HTERT RPE-1 (cell line): Measurements from ENCODE around the gene LPP.

ENCODE experiments used
- in situ Hi-C: fragments of 300-500 bp; cut with MboI; formaldehyde crosslinking; loops from 4 replicates; pipeline ENCODE4 v1.14.3; 2020; ENCODE audit warnings: low sequenced_read_pairs

Gene LPP

DNA sequence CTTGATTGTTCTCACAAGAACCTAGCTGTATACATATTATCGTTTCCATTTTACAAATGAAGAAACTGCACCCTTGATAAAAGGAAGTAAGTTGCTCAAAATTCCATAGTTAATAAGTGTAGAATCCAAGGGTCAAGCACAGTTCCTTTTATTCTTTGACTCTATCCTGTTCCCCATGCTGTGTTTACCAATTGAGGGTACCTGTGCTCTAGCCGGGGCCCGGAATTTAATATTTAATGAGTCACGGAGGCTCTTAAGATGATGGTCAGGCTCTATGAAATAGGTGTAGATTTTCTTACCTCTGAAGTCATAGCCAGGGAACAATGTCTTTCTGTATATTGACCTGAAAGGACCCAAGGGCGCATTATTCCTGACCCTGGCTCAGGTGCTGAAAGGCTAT is 65.2 kb downstream of the LPP start:
- in situ Hi-C loops: no loop called here

DNA sequence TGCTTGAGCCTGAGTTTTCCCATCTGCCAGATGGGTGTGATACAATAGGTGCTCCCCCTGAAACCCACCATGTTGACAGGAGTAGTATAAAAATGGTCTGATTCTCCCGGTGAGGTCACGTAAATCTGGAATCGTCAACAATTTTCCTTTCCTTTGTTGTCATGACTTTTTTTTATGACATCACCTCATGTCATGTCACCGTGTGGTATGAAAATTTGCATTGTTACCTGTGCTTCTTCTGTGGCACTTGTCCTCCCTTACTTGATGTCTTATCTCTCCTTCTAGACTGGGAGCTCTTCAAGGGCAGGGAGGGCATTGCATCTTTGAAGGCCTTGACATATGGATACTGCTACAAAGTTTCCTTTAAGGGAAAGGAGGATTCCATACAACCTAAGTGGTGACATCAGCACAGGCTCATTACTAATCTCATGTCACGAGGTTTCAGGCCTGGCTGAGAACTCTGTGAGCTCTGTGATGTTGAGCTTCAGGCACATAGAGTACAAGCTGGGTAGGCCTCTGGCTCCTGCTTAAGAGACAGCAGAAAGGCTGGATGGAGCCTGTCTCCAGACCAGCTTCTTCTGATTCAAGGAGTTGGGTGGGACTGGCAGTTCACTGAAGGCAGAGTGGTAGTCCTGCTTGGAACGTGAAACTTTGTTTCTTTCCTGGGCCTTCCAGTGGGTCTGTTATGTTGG is 66.3 kb downstream of the LPP start:
- in situ Hi-C loops: no loop called here

DNA sequence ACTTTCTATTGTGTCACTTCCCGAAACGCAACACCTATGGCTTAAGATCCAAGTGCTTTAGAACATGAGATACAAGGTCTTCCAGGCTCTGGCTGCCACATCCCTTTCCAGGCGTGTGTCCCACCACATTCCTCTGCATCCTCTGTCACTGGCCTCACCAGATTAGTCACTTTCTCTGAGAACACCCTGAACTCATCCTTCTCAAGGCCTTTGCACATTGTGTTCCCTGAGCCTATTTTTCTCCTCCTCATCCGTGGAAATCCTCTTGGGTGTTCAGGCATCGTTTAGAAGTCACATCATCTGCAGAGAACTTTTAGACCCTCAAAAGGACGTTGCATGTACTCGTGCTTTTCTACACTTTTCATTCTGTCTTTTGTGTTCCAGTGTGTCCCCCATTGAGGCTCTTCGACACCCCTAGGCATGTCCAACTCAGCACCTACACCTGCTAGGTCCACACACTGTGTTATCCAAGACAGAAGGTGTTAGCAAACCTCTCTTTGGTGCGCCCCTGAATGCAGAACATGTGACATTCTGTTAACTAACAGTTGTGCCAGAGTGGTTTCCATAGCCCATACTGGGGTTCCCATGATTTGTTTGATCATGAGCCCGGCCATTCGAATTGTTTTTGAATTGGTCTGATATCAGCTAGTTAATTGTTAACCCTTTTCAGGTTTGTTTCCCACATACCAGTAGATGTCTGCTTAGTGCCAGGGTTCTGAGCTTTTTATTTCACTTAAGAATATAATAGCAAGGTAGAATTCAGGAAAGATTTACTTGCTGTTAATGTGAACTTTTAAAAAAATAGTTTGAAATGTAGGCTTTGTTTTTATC is 67.2 kb downstream of the LPP start:
- in situ Hi-C loops: no loop called here

DNA sequence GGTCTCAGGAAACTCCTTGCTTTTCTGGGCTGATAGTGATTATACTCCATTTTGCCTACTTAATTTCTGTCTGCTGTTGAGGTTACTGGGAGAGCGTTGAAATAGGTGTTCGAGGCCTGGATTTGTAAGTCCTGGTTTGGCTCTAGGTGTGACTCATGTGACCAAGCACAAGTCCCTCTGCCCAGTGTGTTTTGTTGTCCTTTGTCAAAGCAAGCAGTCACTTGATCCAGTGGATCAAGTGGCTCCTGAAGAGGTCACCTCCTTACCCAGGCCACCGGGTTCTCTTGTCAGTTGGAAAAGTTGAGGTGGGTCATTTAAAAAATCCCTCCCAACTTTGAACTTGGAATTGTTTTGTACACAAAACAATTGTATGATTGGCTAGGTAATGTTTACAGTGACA is 70.0 kb downstream of the LPP start:
- in situ Hi-C loops: no loop called here

DNA sequence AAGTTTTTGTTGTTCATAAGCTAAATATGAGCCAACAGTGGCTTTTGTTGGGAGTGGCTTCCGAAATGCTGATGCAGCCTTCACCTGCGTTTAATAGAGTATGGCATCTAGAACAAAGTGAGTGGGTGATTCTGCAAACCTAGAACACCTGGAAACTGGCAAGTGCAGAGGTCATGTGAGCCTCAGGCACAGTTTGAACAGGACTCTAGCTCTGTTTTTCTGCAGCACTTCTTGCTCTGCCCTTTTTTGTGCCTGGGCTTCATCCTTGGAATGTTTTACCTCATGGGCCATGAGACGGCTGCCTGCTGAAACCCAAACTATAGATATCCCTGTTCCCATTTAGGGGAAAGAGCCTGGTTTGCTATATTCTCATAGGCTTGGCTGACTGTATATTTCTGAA is 73.5 kb downstream of the LPP start:
- in situ Hi-C loops: no loop called here

DNA sequence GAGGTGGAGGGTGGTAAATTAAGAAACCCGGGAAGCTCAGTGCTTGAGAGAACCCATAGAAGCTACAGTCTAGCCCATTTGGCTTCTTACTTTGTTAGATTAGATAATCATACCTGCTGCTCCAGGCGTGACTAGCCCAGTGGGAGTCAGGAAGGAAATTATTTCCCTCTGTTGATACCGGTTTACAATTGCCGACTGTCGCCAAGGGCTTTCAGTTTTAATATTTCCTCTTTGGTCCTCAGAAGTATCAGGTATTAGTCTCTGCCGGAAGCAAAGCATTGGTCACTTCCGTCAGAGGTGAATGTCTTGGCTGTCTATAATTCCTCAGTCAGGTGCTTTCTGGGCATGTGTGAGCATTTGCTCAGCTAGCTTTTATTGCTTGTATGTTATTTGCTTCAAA is 75.2 kb downstream of the LPP start:
- in situ Hi-C loops: no loop called here

DNA sequence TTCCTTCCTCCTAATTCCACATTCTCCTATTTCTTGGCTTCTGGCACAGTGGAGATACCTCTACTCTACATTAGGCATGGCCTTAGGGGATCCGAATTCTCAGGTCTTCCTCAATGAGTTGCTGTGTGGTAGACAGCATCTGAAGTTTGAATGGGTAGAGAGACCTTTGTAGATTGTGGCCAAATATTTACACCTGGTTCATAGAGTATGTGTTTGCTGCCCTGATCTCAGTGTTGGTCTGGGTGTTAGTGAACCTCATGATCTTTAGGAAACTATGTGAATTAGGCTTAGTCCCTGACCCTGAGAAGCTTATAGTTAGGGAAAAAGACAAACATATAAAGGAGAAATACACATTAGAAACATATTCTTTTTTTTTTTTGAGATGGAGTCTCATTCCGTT is 75.8 kb downstream of the LPP start:
- in situ Hi-C loops: no loop called here

DNA sequence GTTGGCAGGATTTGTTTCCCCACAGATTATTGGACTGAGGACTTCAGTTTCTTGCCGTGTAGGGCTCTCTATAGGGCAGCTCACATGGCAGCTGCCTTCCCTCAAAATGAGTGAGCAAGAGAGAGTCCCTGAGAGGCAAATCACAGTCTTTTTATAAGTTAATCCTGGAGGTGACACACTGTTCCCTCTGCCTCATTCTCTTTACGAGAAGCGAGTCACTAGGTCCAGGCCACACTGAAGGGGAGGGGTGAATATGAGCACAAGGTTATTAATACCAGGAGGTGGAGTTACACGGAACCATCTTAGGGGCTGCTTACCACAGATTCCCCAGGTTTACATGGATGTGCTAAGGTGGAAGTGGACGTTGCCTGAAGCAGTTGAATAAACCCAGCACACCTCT is 77.0 kb downstream of the LPP start:
- in situ Hi-C loops: no loop called here

DNA sequence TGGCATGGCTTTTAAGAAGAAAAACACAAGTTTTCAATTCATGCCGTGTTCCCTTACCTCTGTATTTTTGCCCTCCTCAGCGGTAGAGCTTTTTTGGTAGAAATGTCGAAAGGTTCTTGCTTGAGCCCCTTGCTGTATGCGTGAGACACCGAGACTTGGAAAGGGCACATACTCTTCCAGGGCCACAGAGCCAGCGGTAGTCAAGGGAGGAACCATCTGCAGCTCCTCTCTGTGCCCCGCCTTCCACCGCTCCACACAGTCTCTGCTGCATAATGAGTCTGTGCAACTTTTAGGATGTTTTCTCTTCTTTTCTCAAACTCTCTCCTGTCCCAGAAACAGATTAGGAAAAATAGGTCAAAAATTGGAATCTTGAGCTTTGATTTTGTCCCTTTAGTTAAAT is 77.5 kb downstream of the LPP start:
- in situ Hi-C loops: no loop called here

DNA sequence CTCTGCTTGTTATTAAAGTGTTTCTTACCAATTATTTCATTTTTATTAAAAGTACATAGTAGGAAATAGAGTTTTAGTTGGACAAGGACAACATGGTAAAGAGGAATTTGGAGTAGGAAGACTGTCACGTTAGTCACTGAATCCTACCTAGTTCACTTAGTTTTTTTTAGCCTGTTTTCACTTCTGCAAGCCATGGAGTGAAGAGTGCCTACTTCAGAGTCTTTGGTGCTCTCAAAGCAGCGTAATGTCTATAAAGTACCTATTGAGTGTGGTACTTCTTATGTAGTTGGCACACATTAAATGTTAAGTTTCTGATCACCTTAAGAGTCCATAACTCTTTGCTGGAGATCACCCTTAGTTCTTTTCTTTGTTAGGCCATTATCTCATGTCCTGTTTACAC is 78.7 kb downstream of the LPP start:
- in situ Hi-C loops: no loop called here

DNA sequence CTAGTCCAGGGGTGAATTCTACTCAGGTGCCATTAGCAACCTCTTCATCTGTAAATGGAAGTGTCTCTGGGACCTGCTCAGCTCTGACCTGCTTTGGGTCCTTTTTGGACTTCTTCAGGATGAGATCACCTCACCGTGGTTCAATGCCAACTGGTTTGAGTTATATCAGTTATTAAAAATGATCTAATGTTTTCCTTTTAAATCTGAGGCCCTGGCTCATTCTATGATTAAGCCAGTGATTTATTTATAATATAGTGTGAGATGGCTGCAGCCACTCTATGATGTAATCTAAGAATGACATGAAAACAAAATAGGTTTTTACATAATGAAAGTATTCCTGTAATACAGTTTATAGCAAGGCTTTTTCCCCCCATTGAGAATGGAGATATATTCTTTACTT is 79.4 kb downstream of the LPP start:
- in situ Hi-C loops: no loop called here

DNA sequence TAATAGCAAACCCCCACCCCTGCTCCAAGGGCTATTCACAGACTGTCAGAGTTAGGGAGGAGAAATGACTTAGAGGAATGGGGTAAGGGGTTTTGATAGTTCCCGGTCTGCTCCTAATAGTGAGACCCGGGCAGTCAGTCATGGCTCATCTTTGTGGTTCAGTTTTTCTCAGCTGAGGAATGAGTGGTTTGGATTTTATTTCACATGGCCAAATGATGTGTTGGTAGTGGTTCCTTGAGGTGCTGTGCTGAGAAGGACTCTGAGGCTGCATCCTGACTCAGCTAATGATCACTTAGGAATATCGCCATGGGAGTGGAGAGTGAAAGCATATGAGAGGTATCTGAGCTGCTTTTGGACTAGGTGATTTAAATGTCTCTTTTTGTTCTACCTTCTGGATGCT is 80.2 kb downstream of the LPP start:
- in situ Hi-C loops: no loop called here

DNA sequence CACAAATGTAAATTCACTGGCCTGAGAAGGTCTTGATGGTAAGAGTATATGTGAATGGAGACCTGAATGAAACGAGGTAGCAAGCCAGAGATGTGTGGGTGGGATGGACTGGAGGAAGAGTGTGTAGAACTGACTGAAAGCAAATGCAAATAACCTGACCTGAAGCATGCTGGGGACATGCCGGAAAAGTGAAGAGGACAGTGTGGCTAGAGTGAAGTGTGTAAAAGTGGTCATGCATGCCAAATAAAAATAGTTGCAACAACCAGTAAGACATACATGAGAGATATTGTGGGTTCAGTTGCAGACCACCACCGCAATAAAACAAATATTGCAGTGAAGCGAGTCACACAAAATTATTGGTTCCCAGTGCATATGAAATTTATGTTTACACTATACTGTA is 82.3 kb downstream of the LPP start:
- in situ Hi-C loops: no loop called here

DNA sequence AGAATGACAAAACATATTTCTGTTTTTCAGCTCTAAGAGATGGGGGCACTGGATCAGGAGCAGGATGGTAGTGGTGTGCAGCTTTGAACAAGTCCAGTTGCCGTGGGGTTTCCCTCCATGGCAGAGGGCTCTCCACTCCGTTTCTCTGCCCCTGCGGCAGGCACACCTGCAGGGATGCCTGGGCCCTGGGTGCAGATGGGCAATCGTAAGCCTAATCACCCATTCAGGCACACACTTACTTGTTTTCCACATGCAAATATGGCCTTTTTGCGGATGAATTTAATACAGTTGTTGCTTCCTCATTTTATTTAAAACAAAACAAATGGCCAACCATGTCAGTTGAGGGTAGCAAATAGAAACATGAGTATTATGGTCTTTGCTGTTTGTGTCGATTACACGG is 85.1 kb downstream of the LPP start:
- in situ Hi-C loops: no loop called here

DNA sequence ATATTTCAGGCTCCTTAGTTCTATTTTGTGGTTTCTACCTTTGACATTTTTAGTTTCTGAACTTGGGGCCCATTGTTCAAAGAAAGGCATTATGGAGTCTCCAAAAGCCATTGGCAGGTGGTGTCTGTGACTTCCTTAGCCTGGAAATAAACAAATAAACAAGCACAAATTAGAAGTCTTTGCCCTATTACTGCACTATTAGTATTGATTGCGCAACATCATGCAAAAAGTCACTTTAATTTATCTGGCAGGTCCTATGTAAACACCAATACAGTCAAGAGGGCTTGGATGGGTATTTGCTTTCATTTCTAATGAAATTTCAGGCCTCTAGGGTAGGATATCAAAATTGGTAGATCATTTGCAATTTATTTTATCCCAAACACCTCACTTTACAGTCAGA is 85.6 kb downstream of the LPP start:
- in situ Hi-C loops: no loop called here

DNA sequence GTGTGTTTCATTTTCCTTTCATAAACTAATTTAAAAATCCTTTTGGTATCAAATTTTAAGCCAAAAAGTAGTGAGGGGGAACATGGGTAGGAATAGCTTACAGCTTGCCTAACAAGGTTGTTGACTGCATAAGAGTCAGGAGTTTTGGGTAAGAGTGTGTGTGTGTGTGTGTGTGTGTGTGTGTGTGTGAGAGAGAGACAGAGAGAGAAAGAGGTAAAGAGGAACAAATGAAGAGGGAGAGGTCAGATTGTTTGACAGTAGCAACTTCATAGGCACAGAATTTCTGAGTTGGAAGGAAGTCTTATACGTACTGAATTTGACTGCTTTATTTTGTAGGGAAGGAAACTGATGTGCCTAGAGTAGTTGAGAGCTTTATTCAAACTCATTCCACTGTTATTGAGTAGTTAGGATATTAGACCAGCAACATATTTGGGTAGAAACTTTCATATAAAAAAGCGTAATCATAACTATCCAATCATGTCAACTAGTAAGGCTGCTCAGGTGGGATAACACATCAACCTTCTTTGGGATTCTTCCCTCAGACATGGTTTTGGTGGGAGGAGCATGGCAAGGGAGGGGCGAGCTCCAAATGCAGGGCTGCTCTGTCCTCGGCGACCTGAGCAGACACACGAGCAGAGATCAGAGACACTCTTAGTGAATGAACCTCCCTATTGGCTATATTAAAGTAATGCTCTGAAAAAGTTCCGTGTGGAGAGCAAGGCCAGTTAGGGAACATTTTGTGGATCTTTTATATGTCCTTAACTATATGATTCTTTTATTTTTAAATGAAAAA is 86.4 kb downstream of the LPP start:
- in situ Hi-C loops: no loop called here

DNA sequence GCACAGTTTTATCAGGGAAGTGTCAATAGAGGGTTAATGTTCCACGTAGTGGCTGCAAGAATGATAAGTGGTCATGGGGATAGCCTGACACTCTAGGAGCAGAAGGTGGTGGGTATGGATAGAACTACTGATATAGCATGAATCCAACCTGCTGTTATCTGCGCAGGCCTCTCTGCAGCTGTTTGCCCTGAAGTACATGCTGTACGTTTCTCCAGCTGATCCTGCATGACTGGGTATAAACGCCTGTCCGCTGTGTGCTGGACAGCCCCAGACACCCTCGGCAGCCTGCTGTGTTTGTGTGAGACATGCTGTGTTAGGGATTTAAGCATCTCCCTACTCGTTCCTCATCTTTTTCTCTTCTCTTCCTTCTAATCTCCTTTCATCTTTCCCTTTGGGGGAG is 87.1 kb downstream of the LPP start:
- in situ Hi-C loops: no loop called here

DNA sequence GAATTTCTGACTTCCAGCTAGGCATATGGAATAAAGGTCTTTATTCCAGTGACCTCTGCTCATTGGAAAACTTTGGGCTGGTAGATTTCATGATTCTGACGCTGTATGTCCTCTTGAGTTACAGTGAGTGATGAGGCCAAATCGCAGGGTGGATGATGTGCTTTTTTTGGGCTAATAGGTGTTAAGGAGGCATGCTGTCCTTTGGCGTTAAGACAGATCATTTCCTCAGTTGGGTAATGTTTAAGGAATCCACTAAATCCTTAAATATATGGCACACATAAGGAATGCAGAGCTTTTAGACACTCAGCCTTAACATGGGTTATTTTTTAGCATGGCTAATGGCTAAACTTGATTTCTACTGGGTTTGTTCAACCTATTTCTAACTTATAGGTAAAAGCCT is 87.9 kb downstream of the LPP start:
- in situ Hi-C loops: no loop called here

DNA sequence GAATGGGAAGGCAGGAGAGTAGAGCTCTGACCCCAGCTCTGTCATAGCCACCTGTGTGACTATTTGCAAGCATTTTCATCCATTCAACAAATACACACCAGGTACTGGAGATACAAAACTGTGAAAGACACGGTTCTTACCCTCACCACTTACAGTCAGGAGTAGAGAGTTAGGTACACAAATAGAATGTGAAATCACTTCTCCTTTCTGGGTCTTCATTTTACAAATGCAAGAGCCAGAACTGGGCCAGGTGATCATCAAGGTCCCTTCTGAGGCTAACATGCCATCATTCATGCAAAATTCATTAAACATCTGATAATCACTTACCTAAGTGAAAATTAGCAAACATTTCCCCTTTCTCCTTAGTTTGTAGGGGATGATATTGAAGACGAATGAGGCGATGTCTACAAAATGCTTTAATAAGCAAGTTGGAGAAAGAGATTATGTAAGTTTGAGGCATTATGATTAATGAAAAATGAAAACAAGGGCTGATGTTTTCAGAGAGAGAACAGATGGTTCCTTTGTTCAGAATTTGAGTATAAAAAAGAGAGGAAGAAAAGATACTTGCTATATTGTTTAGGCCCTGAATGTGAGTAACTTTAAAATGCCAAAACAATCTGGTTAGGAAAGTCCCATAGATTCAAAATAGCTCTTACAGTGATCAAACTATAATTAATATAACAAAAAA is 88.6 kb downstream of the LPP start:
- in situ Hi-C loops: no loop called here

DNA sequence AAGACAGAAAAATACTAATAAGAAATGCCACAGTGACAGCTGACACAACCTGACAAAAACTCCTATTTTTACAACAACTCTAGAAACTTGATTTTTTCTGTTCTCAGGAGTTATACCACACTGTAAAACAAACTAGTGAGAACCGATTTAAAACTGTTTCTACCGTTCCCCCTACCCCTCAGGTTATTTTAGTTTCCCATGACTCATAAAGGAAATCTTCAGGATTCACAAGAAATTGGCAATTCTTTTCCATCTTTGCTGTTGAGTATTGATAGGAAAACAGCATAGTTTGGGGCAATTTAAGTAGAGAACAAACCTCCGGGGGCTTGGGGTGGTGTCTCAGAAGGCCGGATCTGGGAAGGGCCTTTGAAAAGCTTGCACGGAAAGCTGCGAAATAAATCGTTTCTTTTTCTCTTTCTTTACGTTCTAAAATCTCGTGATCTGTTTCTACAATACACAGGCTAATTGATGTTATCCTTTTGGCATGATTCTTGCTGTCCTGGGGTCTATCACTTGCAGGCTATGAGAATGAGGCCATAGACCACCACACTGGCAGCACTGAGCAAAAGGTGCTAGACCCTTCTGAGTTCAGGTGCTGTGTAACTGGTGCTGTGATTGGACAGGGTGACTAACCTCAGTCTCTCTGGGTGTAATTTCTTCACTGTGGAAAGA is 89.3 kb downstream of the LPP start:
- in situ Hi-C loops: no loop called here

DNA sequence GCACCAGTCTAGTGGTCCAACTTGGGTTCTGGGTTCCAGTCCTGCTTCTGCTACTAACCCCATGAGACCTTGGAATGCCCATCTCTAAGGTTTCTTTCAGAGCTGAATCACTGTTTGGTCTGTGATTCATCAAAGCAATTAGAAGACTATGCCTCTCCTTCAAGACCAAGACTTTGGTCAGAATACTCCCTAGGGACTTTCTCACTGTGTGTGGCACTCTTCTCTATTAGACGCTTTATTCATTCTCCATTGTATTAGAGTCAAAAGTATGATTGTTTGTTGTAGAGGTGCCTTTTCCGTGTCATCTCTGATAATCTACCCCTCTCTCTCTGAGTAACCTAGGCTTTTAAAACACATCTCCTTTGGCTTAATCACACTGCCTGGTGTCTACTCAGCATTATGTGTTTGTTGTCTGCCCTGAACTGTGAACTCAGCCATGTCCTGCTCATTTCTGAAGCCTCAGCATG is 90.5 kb downstream of the LPP start:
- in situ Hi-C loops: no loop called here
